ENCODE results near the gene LEMD2. TPM values are rescaled to one million over a fixed set of nuclear protein-coding genes. Genes with fewer than 3 reads are reported as not detected.

The LEMD2 gene
- total and polyA plus RNA-seq, 2 of the 4 experiments (the other 2 are of a cell fraction) = 26.5 to 43.6 TPM

DNA sequence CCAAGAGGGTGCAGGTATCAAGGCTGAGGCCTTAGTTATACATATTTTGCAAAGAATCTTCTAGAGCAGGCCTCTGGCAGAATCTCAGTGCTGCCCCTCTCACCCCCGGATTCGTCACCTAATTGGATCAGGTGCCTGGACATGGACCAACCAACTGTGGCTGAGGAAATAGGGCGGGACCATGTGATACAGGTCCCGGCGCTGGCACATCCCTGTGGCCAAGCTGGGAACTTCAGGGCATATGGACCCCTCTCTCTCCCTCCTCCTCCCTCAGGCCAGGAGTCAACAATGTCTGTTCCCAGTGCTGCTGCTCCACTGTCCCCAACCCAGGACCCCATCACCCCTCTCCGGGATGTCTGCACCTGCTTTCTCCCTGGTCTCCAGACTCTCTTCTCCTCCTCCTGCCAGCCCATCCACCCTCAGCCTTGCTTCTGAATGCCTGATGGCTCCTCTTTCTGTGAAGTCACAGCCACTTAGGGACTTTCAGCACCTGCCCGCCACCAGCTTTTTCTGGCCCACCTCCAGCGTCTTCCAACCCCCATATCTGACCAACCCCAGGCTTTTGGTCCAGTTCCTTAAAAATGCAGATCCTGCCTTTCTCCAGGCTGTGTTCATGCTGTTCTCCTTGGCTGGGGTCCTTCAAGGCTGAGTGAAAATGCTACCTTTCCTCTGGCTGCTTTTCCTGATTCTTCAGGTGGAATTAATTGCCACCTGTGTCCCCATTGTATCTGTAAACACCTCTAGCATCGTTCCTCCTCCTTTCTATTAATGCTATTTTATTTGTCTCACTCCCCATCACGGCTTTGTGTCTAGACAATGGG, 33.9 kb upstream of the LEMD2 start (continued):
- TF ChIP-seq, protein P1, sequence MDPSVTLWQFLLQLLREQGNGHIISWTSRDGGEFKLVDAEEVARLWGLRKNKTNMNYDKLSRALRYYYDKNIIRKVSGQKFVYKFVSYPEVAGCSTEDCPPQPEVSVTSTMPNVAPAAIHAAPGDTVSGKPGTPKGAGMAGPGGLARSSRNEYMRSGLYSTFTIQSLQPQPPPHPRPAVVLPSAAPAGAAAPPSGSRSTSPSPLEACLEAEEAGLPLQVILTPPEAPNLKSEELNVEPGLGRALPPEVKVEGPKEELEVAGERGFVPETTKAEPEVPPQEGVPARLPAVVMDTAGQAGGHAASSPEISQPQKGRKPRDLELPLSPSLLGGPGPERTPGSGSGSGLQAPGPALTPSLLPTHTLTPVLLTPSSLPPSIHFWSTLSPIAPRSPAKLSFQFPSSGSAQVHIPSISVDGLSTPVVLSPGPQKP (IDR thresholded peaks at IDR 0.05; ENCODE audit: borderline replicate concordance, low read depth, low read length) = no peak
- TF ChIP-seq FOS (IDR thresholded peaks at IDR 0.05; ENCODE audit: low read depth, low read length) = no peak

DNA sequence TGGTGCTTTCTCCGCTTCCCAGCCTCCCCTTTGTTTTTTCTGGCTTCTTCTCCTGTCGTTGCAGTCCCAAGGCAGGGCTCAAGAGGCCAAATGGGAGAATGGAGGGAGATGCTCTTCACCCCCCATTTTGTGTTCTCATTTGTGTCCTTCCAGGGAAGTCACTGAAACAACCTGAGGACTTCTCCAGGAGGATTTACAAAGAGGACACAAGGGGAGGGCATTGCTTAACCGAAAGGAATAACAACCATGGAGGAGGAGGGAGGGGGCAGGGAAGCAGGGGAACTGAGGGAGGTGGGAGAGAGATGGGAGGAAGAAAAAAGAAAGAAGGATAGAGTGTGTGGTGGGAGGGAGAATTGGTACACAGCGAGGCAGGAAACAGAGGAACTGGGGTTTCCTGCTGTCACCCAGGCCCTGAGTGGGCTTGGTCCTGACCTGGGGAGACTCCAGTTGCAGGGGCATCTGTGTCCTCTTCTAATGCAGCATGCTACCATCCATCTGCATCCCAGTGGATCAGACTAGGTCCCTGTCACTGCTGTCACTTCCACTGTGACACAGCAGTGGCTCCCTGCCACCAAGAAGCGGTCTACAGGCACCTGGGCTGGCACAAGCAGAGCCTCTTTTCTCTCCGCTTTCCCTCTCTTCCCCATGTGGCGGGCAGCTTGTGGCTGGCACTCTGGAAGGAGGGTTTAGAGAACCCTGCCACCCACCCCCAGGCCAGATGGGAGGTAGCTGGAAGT, 32.0 kb upstream of the LEMD2 start:
- no peak overlapping the region for H4K5ac ChIP-seq (ENCODE audit: low read depth, low read length)
- dilution Hi-C loops (cut with HindIII; ENCODE audit: low sequenced_read_pairs, unreplicated experiment) = no loop called here
- H3K27ac ChIP-seq (ENCODE audit: insufficient read depth, low read length) = no peak overlapping the region
- H3K9me3 ChIP-seq (ENCODE audit: control insufficient read depth, insufficient read depth, low read length) = no peaks in the 10 kb centered on the region
- intact Hi-C loops (cut with micrococcal nuclease) = no loop called here
- POLR2A ChIA-PET (ENCODE audit: unreplicated experiment) = no interaction called here
- H3K27me3 ChIP-seq (ENCODE audit: control insufficient read depth, insufficient read depth, low read length) = peaks cover 50% of the 10 kb centered on the region
- H2BK20ac ChIP-seq (ENCODE audit: low read depth, low read length) = no peak overlapping the region
- H2AFZ ChIP-seq (replicated peaks; ENCODE audit: low read length, poor library complexity) = no peak overlapping the region
- no peak overlapping the region for H2BK120ac ChIP-seq (ENCODE audit: low read depth, low read length)
- H3K9me1 ChIP-seq (ENCODE audit: insufficient read depth, low read length) = 0 out of 2 replicates have a peak, but pooled peaks cover 6% of the 10 kb centered on the region
- no peak overlapping the region for H3K4me3 ChIP-seq (ENCODE audit: insufficient read depth, low read depth, low read length)
- 50% methylated on average over 1 of the region's 7 CpGs; no CpG with 5 or more reads in 1 of the 2 experiments for WGBS, 2 experiments (ENCODE audit: extremely low coverage in 2 of 2, insufficient read length in 1 of 2)
- no peaks in the 10 kb centered on the region for H3K79me1 ChIP-seq (ENCODE audit: low read depth in 1 of 2, low read length in 2 of 2)
- no TSS peak for BruUV-seq (replicated peaks)
- H2BK15ac ChIP-seq (ENCODE audit: low read depth, low read length) = no peak overlapping the region
- H3K4me1 ChIP-seq (ENCODE audit: control insufficient read depth, insufficient read depth, low read length) = peaks cover 4% of the 10 kb centered on the region; the same call in 1 of the 2 replicates
- no peak overlapping the region for H3K23ac ChIP-seq (ENCODE audit: low read depth, low read length)
- no peak overlapping the region for H2AK9ac ChIP-seq (replicated peaks; ENCODE audit: low read depth, low read length, poor library complexity)
- no peak overlapping the region for H3K18ac ChIP-seq (ENCODE audit: low read depth, low read length)
- ATAC-seq (ENCODE audit: low read depth) (no peak), DNase-seq (no peak)
- no peaks in the 10 kb centered on the region for H4K20me1 ChIP-seq (ENCODE audit: insufficient read depth, low read length)
- H4K8ac ChIP-seq (ENCODE audit: low read depth in 2 of 2, low read length in 2 of 2) = no peak overlapping the region
- no peak overlapping the region for H2BK5ac ChIP-seq (ENCODE audit: low read depth, low read length, poor library complexity, severe bottlenecking)
- no peak overlapping the region for H2AK5ac ChIP-seq (ENCODE audit: low read depth, low read length)
- H3K56ac ChIP-seq (ENCODE audit: extremely low read depth, insufficient read depth, low read length) = no peak overlapping the region
- CTCF ChIA-PET = no interaction called here
- no peak overlapping the region for H3K14ac ChIP-seq (replicated peaks; ENCODE audit: low read depth, low read length)
- H3K36me3 ChIP-seq (ENCODE audit: control insufficient read depth, insufficient read depth, low read length) = no peaks in the 10 kb centered on the region
- no peak overlapping the region for H3K4me2 ChIP-seq (ENCODE audit: low read depth, low read length)
- no peak overlapping the region for H3K9ac ChIP-seq (ENCODE audit: low read depth, low read length)
- H3K4ac ChIP-seq (ENCODE audit: low read depth, low read length) = no peak overlapping the region
- in situ Hi-C loops (cut with MboI; ENCODE audit: low sequenced_read_pairs) = no loop called here
- H4K91ac ChIP-seq (ENCODE audit: insufficient read depth, low read depth, low read length) = no peak overlapping the region
- TF ChIP-seq FOS (IDR thresholded peaks at IDR 0.05; ENCODE audit: low read depth, low read length) (no peak), NFE2L2 (IDR thresholded peaks at IDR 0.05; ENCODE audit: low read depth, low read length) (no peak), POLR2A (IDR thresholded peaks at IDR 0.05; ENCODE audit: low read depth, low read length) (no peak), RFX5 (IDR thresholded peaks at IDR 0.05; ENCODE audit: low read depth, low read length) (no peak), CHD1 (IDR thresholded peaks at IDR 0.05; ENCODE audit: low read depth, low read length) (no peak), RCOR1 (IDR thresholded peaks at IDR 0.05; ENCODE audit: insufficient replicate concordance, low read length) (no peak), MAFK (IDR thresholded peaks at IDR 0.05; ENCODE audit: low read depth, low read length) (no peak), SMC3 (IDR thresholded peaks at IDR 0.05; ENCODE audit: low read depth, low read length) (no peak)
- TF ChIP-seq, protein P2, sequence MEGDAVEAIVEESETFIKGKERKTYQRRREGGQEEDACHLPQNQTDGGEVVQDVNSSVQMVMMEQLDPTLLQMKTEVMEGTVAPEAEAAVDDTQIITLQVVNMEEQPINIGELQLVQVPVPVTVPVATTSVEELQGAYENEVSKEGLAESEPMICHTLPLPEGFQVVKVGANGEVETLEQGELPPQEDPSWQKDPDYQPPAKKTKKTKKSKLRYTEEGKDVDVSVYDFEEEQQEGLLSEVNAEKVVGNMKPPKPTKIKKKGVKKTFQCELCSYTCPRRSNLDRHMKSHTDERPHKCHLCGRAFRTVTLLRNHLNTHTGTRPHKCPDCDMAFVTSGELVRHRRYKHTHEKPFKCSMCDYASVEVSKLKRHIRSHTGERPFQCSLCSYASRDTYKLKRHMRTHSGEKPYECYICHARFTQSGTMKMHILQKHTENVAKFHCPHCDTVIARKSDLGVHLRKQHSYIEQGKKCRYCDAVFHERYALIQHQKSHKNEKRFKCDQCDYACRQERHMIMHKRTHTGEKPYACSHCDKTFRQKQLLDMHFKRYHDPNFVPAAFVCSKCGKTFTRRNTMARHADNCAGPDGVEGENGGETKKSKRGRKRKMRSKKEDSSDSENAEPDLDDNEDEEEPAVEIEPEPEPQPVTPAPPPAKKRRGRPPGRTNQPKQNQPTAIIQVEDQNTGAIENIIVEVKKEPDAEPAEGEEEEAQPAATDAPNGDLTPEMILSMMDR (conservative IDR thresholded peaks at IDR 0.05; ENCODE audit: low read depth, low read length) = no peak
- TF ChIP-seq, protein P1 (IDR thresholded peaks at IDR 0.05; ENCODE audit: borderline replicate concordance, low read depth, low read length) = no peak
